Dendritic cell treated with granulocyte-macrophage colony-stimulating factor and Interleukin-4, amounts not matched to agents 40 ng/mL and 50 ng/mL, for 4 days (primary cell): Measurements from ENCODE around the gene STRIP2.
"Not testable (repeated sequence)": the region's sequence is repeated elsewhere in the genome, so short reads cannot be mapped to it uniquely, and the experiment has no call there.

Experiments used
- H3K27ac Mint-ChIP-seq: one replicate; pipeline ENCODE4 v1.8.0; 2022; ENCODE audit warnings: mild to moderate bottlenecking, mixed read lengths
- H3K27me3 Mint-ChIP-seq: one replicate; pipeline ENCODE4 v1.8.0; 2022; ENCODE audit warnings: mild to moderate bottlenecking, mixed read lengths
- H3K36me3 Mint-ChIP-seq: one replicate; pipeline ENCODE4 v1.8.0; 2022; ENCODE audit warnings: low read depth, mixed read lengths
- H3K4me1 Mint-ChIP-seq: one replicate; pipeline ENCODE4 v1.8.0; 2022; ENCODE audit warnings: low read depth, mixed read lengths
- H3K4me3 Mint-ChIP-seq: one replicate; pipeline ENCODE4 v1.8.0; 2022; ENCODE audit warnings: mild to moderate bottlenecking, moderate library complexity, mixed read lengths
- H3K9me3 Mint-ChIP-seq: one replicate; pipeline ENCODE4 v1.8.0; 2022; ENCODE audit warnings: mixed read lengths
- intact Hi-C: fragments of 100-400 bp; cut with micrococcal nuclease; formaldehyde crosslinking; loops from one replicate; pipeline ENCODE4 v1.15.0; 2022

Gene STRIP2

DNA sequence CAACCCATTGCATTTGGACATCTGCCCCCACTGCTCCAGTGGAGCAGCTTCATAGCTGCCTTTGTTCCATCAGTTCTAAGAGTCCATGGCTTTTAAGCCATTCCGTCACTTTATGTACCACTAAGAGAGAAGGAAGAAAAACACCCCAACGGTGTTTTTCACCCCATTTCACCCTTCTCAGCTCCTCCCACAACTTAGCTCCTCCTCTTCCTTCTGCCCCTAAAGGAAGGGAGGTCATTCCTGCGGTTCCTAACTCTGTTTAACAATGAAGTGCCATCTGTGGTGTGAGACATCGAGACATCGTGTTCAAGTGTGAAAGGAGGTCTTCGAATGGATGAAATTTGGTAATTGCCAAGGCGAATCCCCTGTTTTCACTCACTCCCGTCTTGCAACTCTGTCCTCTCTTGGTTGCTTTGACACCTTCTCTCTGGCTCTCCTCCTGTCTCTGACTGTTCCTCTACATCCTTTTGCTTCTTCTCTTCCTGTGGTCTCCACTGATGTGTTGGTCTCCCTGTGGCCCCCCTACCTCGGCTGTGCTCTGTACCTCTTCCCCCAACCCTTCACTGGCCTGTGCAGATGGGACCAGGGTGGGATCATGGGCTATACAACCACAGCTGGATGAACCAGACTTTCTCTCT lies 91.1 kb downstream of the STRIP2 start:
- peaks cover 17% of the 10 kb centered on the region for H3K27me3 Mint-ChIP-seq
- no peaks in the 10 kb centered on the region for H3K36me3 Mint-ChIP-seq

DNA sequence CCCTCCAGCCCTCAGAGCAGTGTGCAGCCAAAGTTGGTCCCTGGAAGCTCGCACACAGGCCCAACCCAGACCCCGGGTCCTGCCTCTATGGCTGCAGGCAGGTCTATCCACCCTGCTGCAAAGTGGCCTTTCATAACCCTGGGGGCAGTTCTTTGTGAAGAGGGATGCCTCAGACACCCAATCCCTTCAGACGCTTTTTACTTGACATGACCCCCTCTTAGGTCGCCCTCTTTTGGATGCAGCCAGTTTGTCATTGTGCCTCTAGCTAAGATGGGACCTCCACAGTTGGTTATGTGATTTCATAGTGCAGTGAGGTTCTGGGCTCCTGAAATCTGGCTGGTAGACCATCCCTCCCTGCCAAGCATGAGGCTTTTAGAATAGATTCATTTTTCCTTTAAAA lies 95.4 kb downstream of the STRIP2 start:
- H3K36me3 Mint-ChIP-seq, result no peaks in the 10 kb centered on the region
- no peak overlapping the region for H3K27ac Mint-ChIP-seq
- H3K27me3 Mint-ChIP-seq, result no peaks in the 10 kb centered on the region
- no peaks in the 10 kb centered on the region for H3K9me3 Mint-ChIP-seq
- intact Hi-C loops, result no loop called here
- H3K4me3 Mint-ChIP-seq, result no peak overlapping the region
- H3K4me1 Mint-ChIP-seq, result peaks cover 18% of the 10 kb centered on the region

More for the DNA sequence above, 91.1 kb downstream of the STRIP2 start:
- intact Hi-C loops, result no loop called here
- Mint-ChIP-seq H3K27ac (peak overlapping the region; percentile 10), H3K4me1 (peaks cover 13% of the 10 kb centered on the region), H3K4me3 (no peak overlapping the region), H3K9me3 (no peaks in the 10 kb centered on the region)

DNA sequence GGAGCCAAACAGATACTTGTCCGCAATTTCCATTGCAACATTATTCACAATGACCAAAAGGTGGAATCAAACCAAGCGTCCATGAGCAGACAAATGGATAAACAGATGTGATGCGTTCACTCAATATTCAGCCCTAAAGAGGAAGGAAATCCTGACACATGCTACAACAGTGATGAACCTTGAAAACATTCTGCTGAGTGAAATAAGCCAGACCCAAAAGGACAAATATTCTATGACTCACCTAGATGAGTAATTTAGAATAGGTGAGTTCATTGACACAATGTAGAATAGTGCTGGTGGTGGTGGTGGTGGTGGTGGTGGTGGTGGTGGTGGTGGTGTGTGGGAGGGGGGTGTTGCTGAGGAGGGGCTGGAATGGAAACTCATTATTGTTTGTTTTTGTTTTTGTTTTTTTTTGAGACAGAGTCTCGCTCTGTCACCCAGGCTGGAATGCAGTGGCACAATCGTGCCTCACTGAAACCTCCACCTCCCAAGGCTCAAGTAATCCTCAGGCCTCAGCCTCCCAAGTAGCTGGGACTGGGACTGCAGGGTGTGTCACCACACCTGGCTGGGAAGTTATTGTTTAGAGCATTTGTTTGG lies 96.7 kb downstream of the STRIP2 start:
- Mint-ChIP-seq H3K27me3 (no peaks in the 10 kb centered on the region), H3K4me3 (no peak overlapping the region), H3K27ac (no peak overlapping the region), H3K4me1 (peaks cover 11% of the 10 kb centered on the region), H3K9me3 (no peaks in the 10 kb centered on the region), H3K36me3 (no peaks in the 10 kb centered on the region)
- intact Hi-C loops, result no loop called here

DNA sequence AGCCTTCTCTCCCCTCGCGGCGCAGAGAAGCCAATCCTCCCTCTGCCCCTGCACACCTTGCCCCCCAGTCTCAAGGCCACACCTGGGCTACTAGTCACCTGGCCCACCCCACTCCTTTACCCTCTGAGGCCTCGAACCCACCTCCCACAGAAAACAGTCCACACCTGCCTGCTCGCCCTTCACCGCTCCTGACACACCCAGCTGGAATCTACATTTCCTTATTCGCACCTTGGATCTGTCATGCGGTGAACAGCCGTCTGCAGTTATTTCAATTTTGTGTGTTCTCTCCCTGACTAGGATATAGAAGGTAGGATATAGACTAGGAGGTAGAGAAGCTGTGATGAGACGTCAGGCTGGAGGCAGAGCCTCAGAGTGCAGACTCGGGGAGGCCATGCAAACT lies 97.5 kb downstream of the STRIP2 start:
- intact Hi-C loops, result no loop called here
- Mint-ChIP-seq H3K9me3 (no peaks in the 10 kb centered on the region), H3K36me3 (no peaks in the 10 kb centered on the region), H3K27ac (no peak overlapping the region), H3K4me1 (peaks cover 19% of the 10 kb centered on the region), H3K4me3 (no peak overlapping the region), H3K27me3 (no peaks in the 10 kb centered on the region)

DNA sequence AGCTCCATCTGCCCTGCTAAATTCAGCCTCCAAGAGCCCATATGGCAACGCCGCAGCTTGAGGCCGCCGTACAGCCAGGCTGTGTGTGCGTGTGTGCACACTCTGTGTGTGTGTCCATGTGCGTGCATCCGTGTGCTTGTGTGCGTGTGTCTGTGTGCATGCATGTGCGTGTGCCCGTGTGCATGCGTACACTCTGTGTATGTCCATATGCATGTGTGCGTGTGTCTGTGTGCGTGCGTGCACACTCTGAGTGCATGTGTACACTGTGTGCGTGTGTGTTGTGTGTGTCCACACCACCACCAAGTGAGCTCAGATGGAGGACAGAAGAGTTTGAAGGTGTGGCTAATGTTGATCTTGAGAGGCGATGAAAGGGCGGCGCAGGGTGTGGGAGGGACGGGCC lies 98.1 kb downstream of the STRIP2 start:
- H3K36me3 Mint-ChIP-seq, result no peaks in the 10 kb centered on the region
- H3K4me3 Mint-ChIP-seq, result no peak overlapping the region
- intact Hi-C loops, result no loop called here
- no peak overlapping the region for H3K27ac Mint-ChIP-seq
- no peaks in the 10 kb centered on the region for H3K9me3 Mint-ChIP-seq
- H3K4me1 Mint-ChIP-seq, result peaks cover 19% of the 10 kb centered on the region
- no peaks in the 10 kb centered on the region for H3K27me3 Mint-ChIP-seq

DNA sequence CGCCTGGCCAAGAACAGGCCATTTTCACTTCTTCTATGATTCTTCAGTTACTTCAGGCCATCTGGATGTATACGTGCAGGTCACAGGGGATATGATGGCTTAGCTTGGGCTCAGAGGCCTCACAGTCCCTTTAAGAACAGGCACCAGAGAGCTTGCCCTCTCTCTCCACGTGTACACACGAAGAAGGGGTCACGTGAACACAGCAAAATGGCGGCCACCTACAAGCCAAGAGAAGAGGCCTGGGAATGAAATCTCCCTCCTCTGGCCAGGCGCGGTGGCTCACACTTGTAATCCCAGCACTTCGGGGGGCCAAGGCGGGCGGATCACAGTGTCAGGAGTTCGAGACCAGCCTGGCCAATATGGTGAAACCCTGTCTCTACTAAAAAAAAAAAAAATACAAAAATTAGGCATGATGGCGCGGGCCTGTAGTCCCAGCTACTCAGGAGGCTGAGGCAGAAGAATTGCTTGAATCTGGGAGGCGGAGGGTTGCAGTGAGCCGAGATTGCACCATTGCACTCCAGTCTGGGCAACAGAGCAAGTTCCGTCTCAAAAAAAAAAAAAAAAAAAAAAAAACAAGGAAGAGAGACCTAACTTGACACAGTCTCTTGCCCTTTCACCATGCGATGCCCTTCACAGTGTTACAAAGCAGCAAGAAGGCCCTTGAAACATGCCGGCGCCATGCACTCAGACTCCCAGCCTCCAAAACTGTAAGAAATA lies 100.5 kb downstream of the STRIP2 start:
- H3K27me3 Mint-ChIP-seq, H3K36me3 Mint-ChIP-seq, intact Hi-C loops, H3K4me3 Mint-ChIP-seq, H3K9me3 Mint-ChIP-seq, H3K27ac Mint-ChIP-seq: not testable (repeated sequence)
- peaks cover 19% of the 10 kb centered on the region for H3K4me1 Mint-ChIP-seq

DNA sequence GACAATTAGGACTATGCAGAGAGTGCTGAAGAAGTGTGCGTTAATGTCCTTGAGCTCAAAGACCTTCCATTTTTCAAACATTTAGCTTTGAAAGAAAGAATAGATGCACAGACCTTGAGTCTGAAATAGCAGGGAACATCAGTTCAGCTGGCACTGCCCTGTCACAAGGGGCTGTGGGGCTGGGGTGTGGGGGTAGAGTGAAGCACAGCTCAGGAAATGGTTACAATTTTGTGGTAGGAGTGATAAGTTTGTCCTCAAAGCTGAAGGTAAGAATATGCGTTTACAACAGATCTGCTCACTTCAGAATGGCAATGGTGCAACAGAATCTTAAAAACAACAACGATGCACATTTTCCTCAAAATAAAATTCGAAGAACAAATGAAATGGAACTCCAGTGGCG lies 101.7 kb downstream of the STRIP2 start:
- Mint-ChIP-seq H3K27ac (no peak overlapping the region), H3K4me1 (peaks cover 19% of the 10 kb centered on the region), H3K4me3 (no peak overlapping the region), H3K9me3 (no peaks in the 10 kb centered on the region), H3K36me3 (no peaks in the 10 kb centered on the region), H3K27me3 (no peaks in the 10 kb centered on the region)
- intact Hi-C loops, result no loop called here

DNA sequence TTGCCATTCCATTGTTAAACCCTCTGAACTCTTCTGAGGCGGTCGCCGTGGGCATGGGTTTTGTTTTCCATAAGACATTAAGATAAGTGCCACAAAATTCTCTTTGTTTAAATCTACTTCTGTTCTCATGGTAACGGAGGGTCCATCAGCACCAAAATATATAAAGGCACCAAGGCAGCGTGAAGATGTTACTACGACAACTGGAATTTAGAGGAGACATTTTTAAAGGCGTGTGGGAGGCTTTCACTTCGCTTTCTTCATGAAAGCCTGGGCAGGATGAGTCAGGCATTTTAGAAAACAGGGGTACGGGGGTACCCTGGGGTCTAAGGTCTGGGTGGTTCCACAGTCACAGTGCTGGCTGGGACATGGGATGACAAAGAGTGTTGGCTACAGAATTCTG lies 102.1 kb downstream of the STRIP2 start:
- H3K27me3 Mint-ChIP-seq, result no peaks in the 10 kb centered on the region
- peaks cover 19% of the 10 kb centered on the region for H3K4me1 Mint-ChIP-seq
- no peak overlapping the region for H3K27ac Mint-ChIP-seq
- H3K4me3 Mint-ChIP-seq, result no peak overlapping the region
- intact Hi-C loops, result no loop called here
- no peaks in the 10 kb centered on the region for H3K9me3 Mint-ChIP-seq
- no peaks in the 10 kb centered on the region for H3K36me3 Mint-ChIP-seq
